ENCODE data around the gene FZD4.
"Not testable (repeated sequence)": the region's sequence is repeated elsewhere in the genome, so short reads cannot be mapped to it uniquely, and the experiment has no call there.

FZD4 gene

GRCh38 chr11:86940122-86940777 lies 14.9 kb downstream of the FZD4 start:
- Histone ChIP-seq H3K27me3 (no peaks in the 10 kb centered on the region), H3K9me3 (no peaks in the 10 kb centered on the region), H3K4me1 (ENCODE audit: control insufficient read depth in 1 of 2, insufficient read depth in 1 of 2, low read depth in 1 of 2, low read length in 1 of 2) (peaks cover 6 to 12% of the 10 kb centered on the region in 2 experiments), H3K4me3 (ENCODE audit: low read depth in 1 of 2, low read length in 1 of 2) (no peak overlapping the region), H3K27ac (no peak overlapping the region), H3K36me3 (no peaks in the 10 kb centered on the region)
- TF ChIP-seq, protein P1, sequence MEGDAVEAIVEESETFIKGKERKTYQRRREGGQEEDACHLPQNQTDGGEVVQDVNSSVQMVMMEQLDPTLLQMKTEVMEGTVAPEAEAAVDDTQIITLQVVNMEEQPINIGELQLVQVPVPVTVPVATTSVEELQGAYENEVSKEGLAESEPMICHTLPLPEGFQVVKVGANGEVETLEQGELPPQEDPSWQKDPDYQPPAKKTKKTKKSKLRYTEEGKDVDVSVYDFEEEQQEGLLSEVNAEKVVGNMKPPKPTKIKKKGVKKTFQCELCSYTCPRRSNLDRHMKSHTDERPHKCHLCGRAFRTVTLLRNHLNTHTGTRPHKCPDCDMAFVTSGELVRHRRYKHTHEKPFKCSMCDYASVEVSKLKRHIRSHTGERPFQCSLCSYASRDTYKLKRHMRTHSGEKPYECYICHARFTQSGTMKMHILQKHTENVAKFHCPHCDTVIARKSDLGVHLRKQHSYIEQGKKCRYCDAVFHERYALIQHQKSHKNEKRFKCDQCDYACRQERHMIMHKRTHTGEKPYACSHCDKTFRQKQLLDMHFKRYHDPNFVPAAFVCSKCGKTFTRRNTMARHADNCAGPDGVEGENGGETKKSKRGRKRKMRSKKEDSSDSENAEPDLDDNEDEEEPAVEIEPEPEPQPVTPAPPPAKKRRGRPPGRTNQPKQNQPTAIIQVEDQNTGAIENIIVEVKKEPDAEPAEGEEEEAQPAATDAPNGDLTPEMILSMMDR (IDR thresholded peaks at IDR 0.05), result no peak

DNA sequence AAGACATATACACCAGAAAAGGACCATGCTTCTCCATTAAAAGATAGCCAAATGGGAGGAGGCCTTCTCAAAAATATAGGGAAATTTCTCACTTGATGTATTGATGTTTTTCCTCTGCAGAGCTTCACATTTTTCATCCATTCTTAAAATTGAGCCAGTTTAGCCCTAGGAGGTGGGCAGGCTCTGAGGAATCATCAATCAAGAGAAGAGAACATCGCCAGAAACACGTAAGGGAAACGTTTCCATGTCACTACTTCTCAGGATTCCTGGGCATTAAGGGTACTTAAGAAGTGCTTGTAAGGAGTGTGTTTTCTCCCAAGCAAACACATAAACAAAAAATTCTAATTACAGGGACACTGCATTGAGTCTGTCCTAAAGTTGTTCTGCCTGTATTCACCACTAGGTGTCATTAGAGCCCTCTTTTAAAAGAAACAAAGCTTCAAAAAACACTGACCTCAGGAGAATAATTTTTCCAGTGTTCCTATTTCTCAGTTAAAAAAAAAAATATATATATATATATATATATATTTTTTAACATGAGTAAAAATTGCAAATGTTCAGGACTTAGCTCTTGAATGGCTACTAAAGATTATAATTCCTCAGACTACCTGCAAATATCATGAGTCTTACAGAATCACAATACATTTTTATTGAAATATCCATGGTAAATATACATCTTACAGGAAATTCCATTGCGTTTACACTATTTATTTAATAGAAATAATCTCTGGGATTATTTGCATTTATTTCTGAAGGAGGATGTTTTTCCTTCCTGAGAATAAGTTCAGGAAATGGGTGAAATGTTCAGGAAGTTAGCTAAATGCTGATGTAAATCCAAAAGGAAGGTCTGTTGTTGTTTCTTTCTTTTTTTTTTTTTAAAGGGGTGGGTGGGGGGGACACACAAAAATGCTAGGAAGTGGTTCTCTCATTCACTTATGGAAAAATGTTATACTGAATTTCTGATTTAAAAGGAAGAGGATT lies 16.0 kb downstream of the FZD4 start:
- Histone ChIP-seq H3K4me3 (ENCODE audit: low read depth in 1 of 2, low read length in 1 of 2) (no peak overlapping the region), H3K27me3 (no peaks in the 10 kb centered on the region), H3K36me3 (no peaks in the 10 kb centered on the region), H3K27ac (no peak overlapping the region), H3K9me3 (no peaks in the 10 kb centered on the region), H3K4me1 (ENCODE audit: control insufficient read depth in 1 of 2, insufficient read depth in 1 of 2, low read depth in 1 of 2, low read length in 1 of 2) (peaks cover 6 to 12% of the 10 kb centered on the region in 2 experiments)
- TF ChIP-seq, protein P1 (IDR thresholded peaks at IDR 0.05), result peak; percentile 16

DNA sequence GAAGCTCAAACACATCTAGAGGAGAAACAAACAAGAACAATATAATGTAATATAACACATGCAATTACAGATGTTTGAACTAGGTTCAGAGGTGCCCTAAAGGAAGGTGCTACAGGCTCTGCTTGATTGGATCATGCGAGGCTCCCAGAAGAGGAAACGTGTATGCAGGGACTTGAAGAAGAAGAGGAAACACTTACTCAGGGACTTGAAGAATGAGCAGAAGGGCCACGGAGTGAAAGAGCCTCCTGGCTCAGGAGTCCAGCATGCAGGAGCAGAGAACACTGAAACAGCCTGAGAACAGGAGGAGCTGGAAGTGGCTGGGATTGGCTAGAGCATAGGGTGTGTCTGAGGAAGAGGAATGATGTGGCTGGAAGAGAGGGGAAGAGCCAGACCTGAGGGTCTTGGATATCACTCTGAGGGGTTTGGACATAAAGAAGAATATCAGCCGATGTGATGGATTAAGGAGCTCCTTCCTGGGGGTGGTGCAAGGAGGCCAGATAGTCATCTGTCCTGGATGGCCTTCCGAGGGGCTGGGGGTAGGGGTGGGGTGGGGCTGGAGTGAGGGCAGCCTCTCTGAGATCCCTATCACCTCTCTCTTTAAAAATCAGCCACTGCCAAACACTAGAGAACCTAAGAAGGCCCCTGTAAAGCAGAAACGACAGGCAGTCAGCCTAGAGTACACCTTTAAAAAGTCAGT lies 16.8 kb downstream of the FZD4 start:
- Histone ChIP-seq H3K9me3 (no peaks in the 10 kb centered on the region), H3K4me3 (ENCODE audit: low read depth in 1 of 2, low read length in 1 of 2) (no peak overlapping the region), H3K27ac (no peak overlapping the region), H3K27me3 (no peaks in the 10 kb centered on the region), H3K36me3 (no peaks in the 10 kb centered on the region), H3K4me1 (ENCODE audit: control insufficient read depth in 1 of 2, insufficient read depth in 1 of 2, low read depth in 1 of 2, low read length in 1 of 2) (peaks cover 6 to 12% of the 10 kb centered on the region in 2 experiments)
- TF ChIP-seq, protein P1 (IDR thresholded peaks at IDR 0.05), result no peak

- H3K4me1 ChIP-seq (ENCODE audit: control insufficient read depth in 1 of 2, insufficient read depth in 1 of 2, low read depth in 1 of 2, low read length in 1 of 2), result peaks cover 6 to 12% of the 10 kb centered on the region in 2 experiments
- not testable (repeated sequence) for H3K27ac ChIP-seq; H3K4me3 ChIP-seq (ENCODE audit: low read depth in 1 of 2, low read length in 1 of 2); H3K36me3 ChIP-seq; H3K27me3 ChIP-seq; H3K9me3 ChIP-seq
Measured at GRCh38 chr11:86937193-86937806, 17.9 kb downstream of the FZD4 start.

DNA sequence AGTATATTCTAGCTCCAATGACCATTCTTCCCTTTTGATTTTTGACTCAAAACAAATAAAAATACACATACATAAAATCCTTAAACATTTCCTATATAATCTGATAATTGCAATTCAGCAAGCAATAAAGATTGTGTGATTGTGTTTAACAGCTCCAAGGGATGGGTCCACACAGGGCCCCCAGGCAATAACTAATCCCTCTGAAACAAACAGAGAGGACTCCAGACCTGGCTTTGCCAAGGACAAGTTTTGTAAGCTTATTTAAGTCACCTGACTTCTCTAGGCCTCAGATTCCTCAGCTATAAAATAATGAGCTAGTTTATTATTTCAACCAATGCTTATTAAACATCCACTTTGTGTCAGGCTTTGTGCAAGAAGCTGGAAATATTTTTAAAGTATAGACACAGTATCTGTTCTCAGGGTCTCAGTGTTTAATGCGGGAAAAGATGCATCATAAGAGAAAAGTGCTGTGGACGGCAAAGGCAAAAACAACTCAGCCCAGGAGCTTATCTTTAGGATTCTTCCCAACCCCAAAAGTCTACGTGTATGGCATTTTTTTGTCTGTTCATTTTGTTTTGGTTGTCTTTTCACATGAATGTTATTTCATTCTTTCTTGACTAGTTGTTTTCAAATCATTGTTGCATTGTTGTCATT lies 20.1 kb downstream of the FZD4 start:
- no peaks in the 10 kb centered on the region for H3K36me3 ChIP-seq
- H3K27ac ChIP-seq, result no peak overlapping the region
- no peak overlapping the region for H3K4me3 ChIP-seq (ENCODE audit: low read depth in 1 of 2, low read length in 1 of 2)
- TF ChIP-seq, protein P1 (IDR thresholded peaks at IDR 0.05), result no peak
- no peaks in the 10 kb centered on the region for H3K9me3 ChIP-seq
- H3K27me3 ChIP-seq, result no peaks in the 10 kb centered on the region
- H3K4me1 ChIP-seq (ENCODE audit: control insufficient read depth in 1 of 2, insufficient read depth in 1 of 2, low read depth in 1 of 2, low read length in 1 of 2), result peaks cover 0 to 2% of the 10 kb centered on the region in 2 experiments
